Body of pancreas (tissue), 4 donors: ENCODE data around the gene ZNF791. TPM values are rescaled to one million over a fixed set of nuclear protein-coding genes. Genes with fewer than 3 reads are reported as not detected.
"Not testable (repeated sequence)": the region's sequence is repeated elsewhere in the genome, so short reads cannot be mapped to it uniquely, and the experiment has no call there.

Experiments used
- ATAC-seq: fragments of 150-250 bp; one replicate; pipeline ENCODE4 v1.9.1; 2016
- DNase-seq, 4 donors: peaks; one replicate each; pipeline ENCODE4 v3.0.0-alpha.2; 2019
- H3K27ac ChIP-seq, 4 donors: fragments of 200-600 bp; sonication (generic); 1 replicate in 3 of 4; 2 replicates in 1 of 4; pipeline versions ENCODE4 v1.5.1 to v1.6.1; 2016 to 2019; ENCODE audit warnings: mild to moderate bottlenecking in 1 of 4, mixed read lengths in 1 of 4, moderate library complexity in 1 of 4
- H3K27me3 ChIP-seq, 2 donors: fragments of 200-600 bp; sonication (generic); one replicate each; pipeline ENCODE4 v1.6.0; 2016; ENCODE audit warnings: mild to moderate bottlenecking in 1 of 2
- H3K36me3 ChIP-seq, 2 donors: fragments of 200-600 bp; sonication (generic); replicated peaks in 1 of 2; 2 replicates each; pipeline ENCODE4 v1.5.1; 2016; ENCODE audit warnings: low read depth in 2 of 2; ENCODE audit not compliant: insufficient read depth in 1 of 2
- H3K4me1 ChIP-seq: fragments of 200-600 bp; sonication (generic); one replicate; pipeline ENCODE4 v1.6.0; 2016
- H3K4me3 ChIP-seq, 2 donors: fragments of 200-600 bp; sonication (generic); 1 replicate in 1 of 2; 2 replicates in 1 of 2; pipeline ENCODE4 v1.5.1; 2016 to 2019
- H3K9me3 ChIP-seq, 3 donors: fragments of 200-600 bp; sonication (generic); 1 replicate in 2 of 3; 2 replicates in 1 of 3; pipeline ENCODE4 v1.5.1; 2016
- POLR2A ChIP-seq, 3 donors: fragments of 450-650 bp; IDR thresholded peaks; one replicate each; pipeline ENCODE4 v1.6.1; 2016; ENCODE audit warnings: antibody characterized with exemption in 3 of 3, mild to moderate bottlenecking in 2 of 3
- WGBS, 2 donors: methylation state at CpG; one replicate each; pipeline ENCODE4 v1.1.5; 2017; 5-methylcytosine and 5-hydroxymethylcytosine counted together
- intact Hi-C: fragments of 100-400 bp; cut with DNase I; formaldehyde crosslinking; loops from one replicate; pipeline ENCODE4 v1.15.1; 2023
- total RNA-seq, 2 donors: library from RNA; depleted of rRNA; stranded (reverse); fragments of >200 nt; gene quantifications; one replicate each; pipeline ENCODE4 v1.1.0, GENCODE V29; 2016
- TF ChIP-seq, protein P1 (sequence below), 7 experiments: fragments of 450-650 bp in 4 of 7; fragments of 200-600 bp in 3 of 7; sonication (generic) in 3 of 7; IDR thresholded peaks; one replicate each; pipeline ENCODE4 v1.5.1; 2016 to 2019; ENCODE audit warnings: antibody characterized with exemption in 7 of 7

The ZNF791 gene
- 10 to 100 TPM in 1 of 2 donors, 1 to 10 TPM in 1; 9.9 to 16.9 TPM for total RNA-seq

DNA sequence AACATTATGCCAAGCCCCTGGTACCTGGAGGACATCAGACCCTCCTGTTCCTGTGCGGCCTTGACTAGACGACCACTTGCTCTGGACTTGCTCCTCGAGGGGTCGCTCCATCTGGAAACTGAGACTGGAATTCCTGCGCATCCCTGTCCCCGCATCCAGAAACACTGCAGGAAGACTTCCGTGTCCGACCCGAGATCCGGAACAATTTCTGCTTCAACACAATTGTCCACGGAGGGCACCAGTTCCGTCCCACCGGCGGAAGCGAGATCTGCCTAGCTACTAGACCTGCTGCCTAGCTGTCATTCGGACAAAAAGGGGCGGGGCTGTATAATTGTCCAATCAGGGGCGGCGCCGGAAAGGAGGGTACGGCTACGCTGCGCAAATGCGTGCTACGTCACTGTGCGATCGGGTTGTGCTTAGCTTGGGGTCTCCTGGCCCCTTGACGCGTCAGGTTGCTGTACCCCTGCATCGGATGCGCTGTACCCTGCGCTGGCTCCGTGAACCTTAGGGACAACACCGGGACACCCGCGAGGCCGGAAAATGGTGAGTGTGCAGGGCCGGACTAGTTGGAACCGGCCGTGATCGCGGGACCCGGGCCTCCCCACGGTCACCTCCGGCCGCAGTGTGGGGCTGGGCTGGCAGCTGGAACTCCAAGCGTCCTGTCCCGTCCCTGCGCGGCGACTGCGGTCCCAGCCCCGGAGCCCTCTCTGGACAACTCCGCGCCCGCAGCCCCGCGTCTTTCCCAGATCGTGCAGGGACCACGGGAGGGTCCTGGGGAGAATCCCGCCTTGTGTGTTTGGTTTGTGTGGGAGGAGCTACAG is at the start of gene ZNF791, which contains the start of gene ZNF490:
Gene ZNF791 (plus strand): TSS at position 381 of the 821 bp plus-strand sequence. CDS start 160 bp downstream, at position 541.
Gene ZNF490 (minus strand): TSS at position 274 of the 821 bp plus-strand sequence. CDS start 133 bp downstream, at position 141.
- peak within 1 kb of the TSS; percentile 40 to 81 for H3K4me3 ChIP-seq
- DNase-seq (peak; percentile 98 to 99 (median 98)), ATAC-seq (peak; percentile 99)
- H3K4me1 ChIP-seq: peaks cover 37% of the 10 kb centered on the region
- H3K9me3 ChIP-seq: no peaks in the 10 kb centered on the region
- intact Hi-C loops: no loop called here
- WGBS, 2 donors: 0% methylated on average over 9 to 61 of the region's 61 CpGs
- peak within 1 kb of the TSS; percentile 91 to 100 (median 98) for H3K27ac ChIP-seq
- TF ChIP-seq, protein P1, sequence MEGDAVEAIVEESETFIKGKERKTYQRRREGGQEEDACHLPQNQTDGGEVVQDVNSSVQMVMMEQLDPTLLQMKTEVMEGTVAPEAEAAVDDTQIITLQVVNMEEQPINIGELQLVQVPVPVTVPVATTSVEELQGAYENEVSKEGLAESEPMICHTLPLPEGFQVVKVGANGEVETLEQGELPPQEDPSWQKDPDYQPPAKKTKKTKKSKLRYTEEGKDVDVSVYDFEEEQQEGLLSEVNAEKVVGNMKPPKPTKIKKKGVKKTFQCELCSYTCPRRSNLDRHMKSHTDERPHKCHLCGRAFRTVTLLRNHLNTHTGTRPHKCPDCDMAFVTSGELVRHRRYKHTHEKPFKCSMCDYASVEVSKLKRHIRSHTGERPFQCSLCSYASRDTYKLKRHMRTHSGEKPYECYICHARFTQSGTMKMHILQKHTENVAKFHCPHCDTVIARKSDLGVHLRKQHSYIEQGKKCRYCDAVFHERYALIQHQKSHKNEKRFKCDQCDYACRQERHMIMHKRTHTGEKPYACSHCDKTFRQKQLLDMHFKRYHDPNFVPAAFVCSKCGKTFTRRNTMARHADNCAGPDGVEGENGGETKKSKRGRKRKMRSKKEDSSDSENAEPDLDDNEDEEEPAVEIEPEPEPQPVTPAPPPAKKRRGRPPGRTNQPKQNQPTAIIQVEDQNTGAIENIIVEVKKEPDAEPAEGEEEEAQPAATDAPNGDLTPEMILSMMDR (IDR thresholded peaks at IDR 0.05): peak in 3 of 7 experiments; percentile 10 to 22 (median 18)
- peak; percentile 79 to 93 (median 90) for TF ChIP-seq POLR2A (IDR thresholded peaks at IDR 0.05)
- H3K36me3 ChIP-seq: no peaks in the 10 kb centered on the region
- no peaks in the 10 kb centered on the region for H3K27me3 ChIP-seq

DNA sequence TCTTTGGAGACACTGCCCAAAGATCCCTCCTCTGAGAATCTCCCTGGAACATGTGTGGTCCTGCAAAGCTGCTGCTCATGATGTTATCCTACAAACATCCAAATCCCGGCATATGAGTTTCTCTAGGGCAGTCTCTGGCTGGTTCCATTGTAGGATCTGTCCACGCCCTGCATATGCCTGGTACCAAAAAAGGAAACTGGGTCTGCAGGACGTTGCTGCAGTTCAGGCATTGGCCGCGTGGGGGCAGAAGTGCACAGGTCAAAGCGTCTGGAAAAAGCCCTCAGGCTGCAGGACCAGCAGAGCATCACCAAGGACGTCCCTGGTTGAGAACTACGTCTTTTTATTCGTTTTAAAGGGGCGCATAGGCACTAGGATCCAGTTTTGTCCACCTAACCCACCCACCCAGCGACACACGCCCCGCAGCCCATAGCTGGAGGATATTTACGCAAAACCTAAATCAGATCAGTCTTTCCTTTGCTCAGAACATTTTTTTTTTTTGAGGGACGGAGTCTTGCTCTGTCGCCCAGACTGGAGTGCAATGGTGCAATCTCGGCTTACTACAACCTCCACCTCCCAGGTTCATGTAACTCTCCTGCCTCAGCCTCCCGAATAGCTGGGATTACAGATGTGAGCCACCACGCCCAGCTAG is 46.6 kb upstream of the ZNF791 start:
- 12 to 21% methylated on average over 14 to 19 of the region's 19 CpGs for WGBS, 2 donors
- no peaks in the 10 kb centered on the region for H3K27me3 ChIP-seq
- H3K9me3 ChIP-seq: no peaks in the 10 kb centered on the region
- ATAC-seq: peak; percentile 91
- TF ChIP-seq, protein P1 (IDR thresholded peaks at IDR 0.05): peak; percentile 88 to 97 (median 89)
- TF ChIP-seq POLR2A (IDR thresholded peaks at IDR 0.05): no peak
- H3K36me3 ChIP-seq: no peaks in the 10 kb centered on the region
- H3K4me3 ChIP-seq: no peak overlapping the region
- intact Hi-C loops: no loop called here
- H3K4me1 ChIP-seq: no peaks in the 10 kb centered on the region
- H3K27ac ChIP-seq: no peak overlapping the region
- peak; percentile 85 to 92 (median 88) for DNase-seq

DNA sequence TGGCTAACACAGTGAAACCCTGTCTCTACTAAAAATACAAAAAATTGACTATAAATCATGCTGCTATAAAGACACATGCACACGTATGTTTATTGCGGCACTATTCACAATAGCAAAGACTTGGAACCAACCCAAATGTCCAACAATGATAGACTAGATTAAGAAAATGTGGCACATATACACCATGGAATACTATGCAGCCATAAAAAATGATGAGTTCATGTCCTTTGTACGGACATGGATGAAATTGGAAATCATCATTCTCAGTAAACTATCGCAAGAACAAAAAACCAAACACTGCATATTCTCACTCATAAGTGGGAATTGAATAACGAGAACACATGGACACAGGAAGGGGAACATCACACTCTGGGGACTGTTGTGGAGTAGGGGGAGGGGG is 44.3 kb upstream of the ZNF791 start:
- ATAC-seq, intact Hi-C loops: not testable (repeated sequence)

DNA sequence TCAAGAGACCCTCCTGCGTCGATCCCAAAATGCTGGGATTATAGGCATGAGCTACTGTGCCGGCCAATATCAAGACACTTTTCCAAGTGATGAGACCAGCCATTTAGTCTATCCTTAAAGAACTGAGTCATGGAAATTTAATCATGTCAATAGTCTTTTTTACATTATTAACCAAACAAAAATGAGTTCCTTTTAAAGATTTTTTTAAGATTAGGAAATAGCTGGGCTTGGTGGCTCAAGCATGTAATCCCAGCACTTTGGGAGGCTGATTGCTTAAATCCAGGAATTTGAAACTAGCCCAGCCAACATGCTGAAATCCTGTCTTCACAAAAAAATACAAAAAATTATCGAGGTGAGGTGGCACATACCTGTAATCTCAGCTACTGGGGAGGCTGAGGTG is 42.8 kb upstream of the ZNF791 start:
- intact Hi-C loops: no loop called here
- H3K9me3 ChIP-seq: no peaks in the 10 kb centered on the region
- no peaks in the 10 kb centered on the region for H3K4me1 ChIP-seq
- no peaks in the 10 kb centered on the region for H3K36me3 ChIP-seq
- H3K27ac ChIP-seq: no peak overlapping the region
- no peak for DNase-seq
- TF ChIP-seq, protein P1 (IDR thresholded peaks at IDR 0.05): no peak
- no peak for TF ChIP-seq POLR2A (IDR thresholded peaks at IDR 0.05)
- no peaks in the 10 kb centered on the region for H3K27me3 ChIP-seq
- 79 to 82% methylated on average over 3 to 4 of the region's 4 CpGs for WGBS, 2 donors
- no peak for ATAC-seq
- H3K4me3 ChIP-seq: no peak overlapping the region

More for the DNA sequence above, 44.3 kb upstream of the ZNF791 start:
- WGBS, 2 donors: 85 to 97% methylated on average over 5 of the region's 5 CpGs
- H3K36me3 ChIP-seq, H3K4me1 ChIP-seq, H3K4me3 ChIP-seq, H3K27ac ChIP-seq, H3K27me3 ChIP-seq, H3K9me3 ChIP-seq, DNase-seq: not testable (repeated sequence)

DNA sequence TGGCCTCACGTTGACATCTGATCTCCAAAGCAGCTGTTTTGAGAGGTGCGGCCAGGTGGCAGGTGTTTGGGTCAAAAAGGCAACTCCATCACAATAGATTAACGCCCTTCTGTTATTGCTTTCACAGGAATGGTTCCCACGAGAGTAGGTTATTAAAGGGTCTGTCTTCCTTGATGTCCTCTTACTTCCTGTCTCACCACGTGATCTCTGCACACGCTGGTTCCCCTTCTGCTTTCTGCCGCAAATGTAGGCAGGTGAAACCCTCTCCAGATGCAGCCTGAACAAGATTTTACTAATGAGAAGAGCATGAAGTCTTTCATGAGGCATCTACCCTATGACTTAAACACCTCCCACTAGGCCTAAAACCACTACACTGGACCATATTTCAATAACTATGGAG is 36.7 kb upstream of the ZNF791 start:
- TF ChIP-seq, protein P1 (IDR thresholded peaks at IDR 0.05): no peak
- Histone ChIP-seq H3K27ac (no peak overlapping the region), H3K4me1 (no peaks in the 10 kb centered on the region), H3K27me3 (no peaks in the 10 kb centered on the region), H3K9me3 (no peaks in the 10 kb centered on the region), H3K4me3 (no peak overlapping the region), H3K36me3 (no peaks in the 10 kb centered on the region)
- intact Hi-C loops: no loop called here
- ATAC-seq: no peak
- DNase-seq: no peak
- WGBS, 2 donors: 74 to 76% methylated on average over 7 of the region's 7 CpGs
